ENCODE data around the gene SNRPB.

The SNRPB gene

DNA sequence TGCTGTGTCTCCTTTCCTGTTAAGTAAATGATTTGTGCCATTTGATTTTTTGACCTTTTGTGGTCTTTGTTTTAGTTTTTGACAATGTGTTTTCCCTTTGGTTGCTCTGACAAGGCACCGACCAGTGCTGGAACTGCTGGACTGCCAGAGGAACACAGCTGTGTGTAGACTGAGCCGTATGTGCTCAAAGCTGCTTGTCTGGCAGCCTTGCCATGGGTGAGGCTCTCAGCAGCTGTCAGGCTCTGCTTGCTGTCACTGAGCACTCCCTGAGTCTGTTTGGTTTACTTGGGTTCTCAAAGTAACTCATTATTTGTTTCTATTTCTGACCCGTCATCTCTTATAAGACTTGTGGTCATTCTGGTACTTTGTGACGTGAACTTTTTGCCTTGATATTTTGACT lies 15.1 kb upstream of the SNRPB start:
- no peak for DNase-seq (ENCODE audit: low read depth)
- TF ChIP-seq, protein P1, sequence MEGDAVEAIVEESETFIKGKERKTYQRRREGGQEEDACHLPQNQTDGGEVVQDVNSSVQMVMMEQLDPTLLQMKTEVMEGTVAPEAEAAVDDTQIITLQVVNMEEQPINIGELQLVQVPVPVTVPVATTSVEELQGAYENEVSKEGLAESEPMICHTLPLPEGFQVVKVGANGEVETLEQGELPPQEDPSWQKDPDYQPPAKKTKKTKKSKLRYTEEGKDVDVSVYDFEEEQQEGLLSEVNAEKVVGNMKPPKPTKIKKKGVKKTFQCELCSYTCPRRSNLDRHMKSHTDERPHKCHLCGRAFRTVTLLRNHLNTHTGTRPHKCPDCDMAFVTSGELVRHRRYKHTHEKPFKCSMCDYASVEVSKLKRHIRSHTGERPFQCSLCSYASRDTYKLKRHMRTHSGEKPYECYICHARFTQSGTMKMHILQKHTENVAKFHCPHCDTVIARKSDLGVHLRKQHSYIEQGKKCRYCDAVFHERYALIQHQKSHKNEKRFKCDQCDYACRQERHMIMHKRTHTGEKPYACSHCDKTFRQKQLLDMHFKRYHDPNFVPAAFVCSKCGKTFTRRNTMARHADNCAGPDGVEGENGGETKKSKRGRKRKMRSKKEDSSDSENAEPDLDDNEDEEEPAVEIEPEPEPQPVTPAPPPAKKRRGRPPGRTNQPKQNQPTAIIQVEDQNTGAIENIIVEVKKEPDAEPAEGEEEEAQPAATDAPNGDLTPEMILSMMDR (IDR thresholded peaks at IDR 0.05; ENCODE audit: insufficient read depth, low read depth, low read length, missing control alignments) = no peak
- no peak overlapping the region for H3K4me3 ChIP-seq (ENCODE audit: low read depth, low read length)

DNA sequence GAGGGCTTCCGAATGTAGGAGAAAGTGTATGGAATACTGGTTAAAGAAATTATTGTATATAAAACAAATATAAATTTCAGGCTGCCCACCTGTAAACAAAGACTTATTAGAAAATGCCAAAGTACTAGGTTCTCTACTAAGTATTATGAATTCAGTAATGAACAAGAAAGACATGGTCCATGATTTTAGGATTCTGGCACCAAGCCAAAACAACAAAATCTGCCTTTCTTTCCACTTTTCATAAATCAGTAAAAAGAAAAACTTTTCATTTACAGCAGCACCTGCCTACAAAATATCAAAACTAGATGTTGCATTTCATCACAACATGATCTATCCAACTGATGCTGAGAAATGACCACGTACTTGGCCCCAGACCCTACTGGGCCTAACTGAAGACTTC lies 14.5 kb upstream of the SNRPB start:
- TF ChIP-seq, protein P1 (IDR thresholded peaks at IDR 0.05; ENCODE audit: insufficient read depth, low read depth, low read length, missing control alignments) = no peak
- DNase-seq (ENCODE audit: low read depth) = no peak
- H3K4me3 ChIP-seq (ENCODE audit: low read depth, low read length) = no peak overlapping the region

DNA sequence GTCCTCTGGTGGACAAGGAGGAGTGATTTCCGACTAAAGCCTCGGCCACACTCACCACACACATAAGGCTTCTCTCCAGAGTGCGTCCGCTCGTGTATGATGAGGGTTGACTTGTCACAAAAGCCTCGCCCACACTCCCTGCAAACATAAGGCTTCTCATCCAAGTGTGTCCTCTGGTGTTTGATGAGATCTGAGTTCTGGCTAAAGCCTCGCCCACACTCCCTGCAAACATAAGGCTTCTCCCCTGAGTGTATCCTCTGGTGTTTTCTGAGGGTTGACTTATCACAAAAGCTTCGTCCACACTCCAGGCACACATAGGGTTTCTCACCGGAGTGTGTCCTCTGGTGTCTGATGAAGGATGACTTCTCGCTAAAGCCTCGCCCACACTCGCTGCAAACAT lies 12.9 kb upstream of the SNRPB start:
- TF ChIP-seq, protein P1 (IDR thresholded peaks at IDR 0.05; ENCODE audit: insufficient read depth, low read depth, low read length, missing control alignments) = no peak
- no peak for DNase-seq (ENCODE audit: low read depth)
- H3K4me3 ChIP-seq (ENCODE audit: low read depth, low read length) = no peak overlapping the region

DNA sequence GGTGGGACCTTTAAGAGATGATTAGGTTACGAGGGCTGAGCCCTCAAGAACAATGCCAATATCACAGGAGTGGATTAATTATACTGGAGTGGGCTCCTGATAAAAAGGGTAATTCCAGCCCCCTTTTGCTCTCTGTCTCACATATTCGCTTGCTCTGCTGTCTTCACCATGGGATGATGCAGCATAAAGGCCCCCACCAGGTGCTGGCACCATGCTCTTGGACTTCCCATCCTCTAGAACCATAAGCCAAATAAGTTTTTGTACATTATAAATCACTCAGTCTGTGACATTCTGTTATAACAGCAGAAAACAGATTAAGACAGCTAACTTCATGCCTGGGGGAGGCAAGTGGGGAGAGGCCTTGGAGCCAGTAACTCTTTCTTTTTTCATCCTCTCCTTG lies 9.8 kb upstream of the SNRPB start:
- no peak overlapping the region for H3K4me3 ChIP-seq (ENCODE audit: low read depth, low read length)
- DNase-seq (ENCODE audit: low read depth) = no peak
- TF ChIP-seq, protein P1 (IDR thresholded peaks at IDR 0.05; ENCODE audit: insufficient read depth, low read depth, low read length, missing control alignments) = no peak

DNA sequence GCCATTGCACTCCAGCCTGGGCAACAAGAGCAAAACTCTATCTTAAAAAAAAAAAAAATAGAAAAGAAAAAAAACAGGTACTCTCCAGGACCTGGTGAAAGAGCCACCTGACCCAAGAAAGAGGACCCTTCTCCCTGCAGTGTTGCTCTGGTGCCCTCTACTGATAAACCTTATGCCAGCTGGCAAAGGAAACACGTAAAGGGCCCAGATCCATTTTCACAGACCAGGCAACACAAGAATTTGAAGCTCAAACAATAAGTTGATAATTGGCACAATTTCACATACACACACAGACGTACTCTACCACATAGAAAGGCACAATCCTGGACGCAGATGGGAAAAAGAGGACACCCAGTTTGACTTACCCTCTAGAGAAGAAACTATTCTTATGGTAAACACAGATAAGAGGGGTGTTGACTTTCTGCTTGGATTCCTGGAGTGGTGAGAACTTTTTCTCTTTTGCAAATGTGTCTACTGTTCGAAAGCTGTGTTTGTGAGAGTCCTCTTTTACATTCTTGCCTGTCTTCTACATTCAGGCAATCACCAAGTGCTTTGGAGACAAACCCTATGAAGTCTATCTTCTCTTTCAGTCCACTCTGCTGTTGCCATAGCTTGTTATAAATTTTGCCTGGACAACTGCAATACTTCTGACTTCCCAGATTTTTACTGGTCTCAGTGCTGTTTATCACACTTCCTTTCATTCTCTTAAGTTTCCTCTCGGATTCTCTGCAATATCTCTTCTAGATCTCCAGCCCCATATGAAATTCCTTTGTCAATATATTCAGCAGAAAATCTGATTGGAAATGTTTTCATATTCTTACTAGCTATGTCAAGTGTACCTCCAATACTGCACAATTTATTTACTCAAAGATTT lies 6.4 kb upstream of the SNRPB start:
- DNase-seq (ENCODE audit: low read depth) = no peak
- TF ChIP-seq, protein P1 (IDR thresholded peaks at IDR 0.05; ENCODE audit: insufficient read depth, low read depth, low read length, missing control alignments) = no peak
- H3K4me3 ChIP-seq (ENCODE audit: low read depth, low read length) = no peak overlapping the region

DNA sequence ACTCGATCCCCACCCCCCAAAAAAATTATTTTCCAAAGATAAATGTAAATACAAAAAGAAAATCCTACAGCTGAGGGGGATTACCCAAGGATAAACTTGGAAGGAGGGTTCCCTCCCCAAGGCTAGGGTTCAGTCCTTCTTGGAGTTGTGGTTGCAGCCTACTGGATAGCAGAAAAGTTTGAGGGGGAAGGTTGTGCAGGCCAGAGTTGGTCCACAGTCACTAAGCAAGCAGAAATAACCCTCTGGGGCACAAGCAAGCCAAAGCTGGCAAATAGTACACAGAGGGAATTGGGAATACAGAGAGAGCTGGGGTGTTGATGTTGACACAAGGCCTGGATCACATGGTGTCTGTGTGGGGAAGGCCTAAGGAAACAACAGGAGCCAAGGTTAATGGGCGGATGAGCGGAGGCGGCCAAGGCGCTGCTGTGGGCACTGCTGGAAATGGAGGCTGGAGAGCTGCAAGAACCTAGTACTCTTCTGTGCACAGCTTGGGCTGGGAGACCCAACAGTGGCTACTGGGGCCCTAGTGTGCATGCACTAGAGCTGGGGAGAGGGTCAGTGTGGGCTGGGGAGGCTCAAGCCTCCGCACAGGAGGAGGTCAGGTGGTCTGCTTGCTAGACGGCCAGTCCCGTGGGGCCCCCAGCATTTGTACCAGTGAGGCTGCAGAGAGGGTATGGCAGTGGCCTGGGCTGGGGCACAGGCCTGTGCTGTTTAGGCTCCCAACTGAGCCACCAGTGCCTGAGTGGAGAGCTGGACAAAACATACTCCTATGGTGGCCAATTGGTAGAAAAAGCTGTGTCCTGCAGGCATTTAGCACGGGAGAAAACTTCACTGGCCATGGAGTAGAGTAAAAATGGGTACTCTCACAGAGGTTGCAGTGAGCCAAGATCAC lies 5.5 kb upstream of the SNRPB start:
- TF ChIP-seq, protein P1 (IDR thresholded peaks at IDR 0.05; ENCODE audit: insufficient read depth, low read depth, low read length, missing control alignments) = no peak
- no peak for DNase-seq (ENCODE audit: low read depth)
- no peak overlapping the region for H3K4me3 ChIP-seq (ENCODE audit: low read depth, low read length)

Data from GM12865 (cell line).